SU-DHL-6 (cell line): ENCODE data around the gene EBLN2.

ENCODE experiments used
- EZH2phosphoT487 ChIP-seq: fragments of 200-600 bp; sonication (generic), shearing (Covaris generic); conservative IDR thresholded peaks from 2 replicates; pipeline ENCODE4 v1.6.1; 2018; ENCODE audit warnings: mild to moderate bottlenecking, antibody characterized with exemption, low read length, moderate library complexity, mixed read lengths
- TF ChIP-seq, protein P1 (sequence below): fragments of 200-600 bp; sonication (generic); IDR thresholded peaks from one replicate; pipeline ENCODE4 v1.5.1; 2017; ENCODE audit warnings: antibody characterized with exemption, mild to moderate bottlenecking, low read length, moderate library complexity; ENCODE audit not compliant: insufficient read depth, poor library complexity, severe bottlenecking

DNA sequence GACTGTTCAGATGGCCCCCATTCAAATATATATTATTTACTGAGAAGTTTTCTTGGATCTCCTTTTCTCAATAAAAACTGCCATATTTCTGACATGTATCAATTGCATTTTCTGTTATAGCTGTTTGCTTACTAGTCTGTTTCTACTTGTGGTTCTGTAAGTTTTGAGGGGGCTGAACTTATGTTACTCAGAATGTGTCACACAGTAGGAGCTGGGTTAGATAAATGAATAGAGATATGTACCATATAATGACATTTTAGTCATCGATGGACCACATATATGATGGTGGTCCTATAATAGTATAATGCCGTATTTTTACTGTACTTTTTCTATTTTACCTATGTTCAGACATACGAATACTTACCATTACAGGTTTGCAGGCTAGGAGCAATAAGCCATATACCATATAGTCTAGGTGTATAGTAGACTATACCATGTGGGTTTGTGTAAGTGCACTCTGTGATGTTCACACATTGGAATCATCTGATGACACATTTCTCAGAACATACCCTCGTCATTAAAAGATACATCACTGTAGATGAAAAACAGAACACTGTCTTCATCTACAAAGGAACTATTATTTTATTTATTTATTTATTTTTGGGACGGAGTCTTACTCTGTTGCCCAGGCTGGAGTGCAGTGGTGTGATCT is 42.5 kb upstream of the EBLN2 start:
- TF ChIP-seq, protein P1, sequence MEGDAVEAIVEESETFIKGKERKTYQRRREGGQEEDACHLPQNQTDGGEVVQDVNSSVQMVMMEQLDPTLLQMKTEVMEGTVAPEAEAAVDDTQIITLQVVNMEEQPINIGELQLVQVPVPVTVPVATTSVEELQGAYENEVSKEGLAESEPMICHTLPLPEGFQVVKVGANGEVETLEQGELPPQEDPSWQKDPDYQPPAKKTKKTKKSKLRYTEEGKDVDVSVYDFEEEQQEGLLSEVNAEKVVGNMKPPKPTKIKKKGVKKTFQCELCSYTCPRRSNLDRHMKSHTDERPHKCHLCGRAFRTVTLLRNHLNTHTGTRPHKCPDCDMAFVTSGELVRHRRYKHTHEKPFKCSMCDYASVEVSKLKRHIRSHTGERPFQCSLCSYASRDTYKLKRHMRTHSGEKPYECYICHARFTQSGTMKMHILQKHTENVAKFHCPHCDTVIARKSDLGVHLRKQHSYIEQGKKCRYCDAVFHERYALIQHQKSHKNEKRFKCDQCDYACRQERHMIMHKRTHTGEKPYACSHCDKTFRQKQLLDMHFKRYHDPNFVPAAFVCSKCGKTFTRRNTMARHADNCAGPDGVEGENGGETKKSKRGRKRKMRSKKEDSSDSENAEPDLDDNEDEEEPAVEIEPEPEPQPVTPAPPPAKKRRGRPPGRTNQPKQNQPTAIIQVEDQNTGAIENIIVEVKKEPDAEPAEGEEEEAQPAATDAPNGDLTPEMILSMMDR = no peak
- no peak for TF ChIP-seq EZH2phosphoT487
